GM23338 (cell line): ENCODE results near the gene NRXN2. TPM values are rescaled to one million over a fixed set of nuclear protein-coding genes. Genes with fewer than 3 reads are reported as not detected.

Experiments
- ATAC-seq: fragments of 200-7000 bp; cut with Tn5 transposase; 3 replicates; pipeline ENCODE4 v1.9.1; 2020
- DNase-seq: peaks from one replicate; pipeline ENCODE4 v3.0.0-alpha.2; 2015; ENCODE audit warnings: low spot score
- H2AFZ ChIP-seq: fragments of 200-600 bp; sonication (generic); 2 replicates; pipeline ENCODE4 v1.8.0; 2016; ENCODE audit warnings: antibody characterized with exemption, mild to moderate bottlenecking, moderate library complexity
- H3F3A ChIP-seq: fragments of 200-600 bp; sonication (generic); replicated peaks from 2 replicates; pipeline ENCODE4 v1.8.0; 2017; ENCODE audit warnings: antibody characterized with exemption, mixed run types, low read depth
- H3K27ac ChIP-seq: fragments of 200-600 bp; sonication (generic); 2 replicates; pipeline ENCODE4 v1.6.1; 2016; ENCODE audit warnings: low read depth
- H3K27me3 ChIP-seq: fragments of 200-600 bp; sonication (generic); 2 replicates; pipeline ENCODE4 v1.8.0; 2016; ENCODE audit warnings: mild to moderate bottlenecking, mixed run types, moderate library complexity; ENCODE audit not compliant: insufficient read depth
- H3K36me3 ChIP-seq: fragments of 200-600 bp; sonication (generic); 2 replicates; pipeline ENCODE4 v1.8.0; 2016; ENCODE audit warnings: mild to moderate bottlenecking; ENCODE audit not compliant: insufficient read depth
- H3K4me1 ChIP-seq: fragments of 200-600 bp; sonication (generic); 2 replicates; pipeline ENCODE4 v1.8.0; 2016; ENCODE audit warnings: mild to moderate bottlenecking, moderate library complexity; ENCODE audit not compliant: insufficient read depth
- H3K4me2 ChIP-seq: fragments of 200-600 bp; sonication (generic); 2 replicates; pipeline ENCODE4 v1.7.1; 2017; ENCODE audit warnings: mixed run types
- H3K4me3 ChIP-seq: fragments of 200-600 bp; sonication (generic); 2 replicates; pipeline ENCODE4 v1.6.1; 2016; ENCODE audit warnings: mixed run types
- H3K79me2 ChIP-seq: fragments of 200-600 bp; sonication (generic); replicated peaks from 2 replicates; pipeline ENCODE4 v1.8.0; 2017; ENCODE audit warnings: mild to moderate bottlenecking; ENCODE audit not compliant: insufficient read depth
- H3K9me2 ChIP-seq: fragments of 200-600 bp; sonication (generic); 2 replicates; pipeline ENCODE4 v1.8.0; 2017; ENCODE audit not compliant: insufficient read depth
- H4K20me1 ChIP-seq: fragments of 200-600 bp; sonication (generic); replicated peaks from 2 replicates; pipeline ENCODE4 v1.8.0; 2017; ENCODE audit warnings: mild to moderate bottlenecking; ENCODE audit not compliant: insufficient read depth
- H3K27ac Mint-ChIP-seq: 2 replicates; pipeline ENCODE4 v1.8.0; 2020; ENCODE audit warnings: inconsistent platforms, mild to moderate bottlenecking, moderate library complexity, mixed read lengths
- H3K27me3 Mint-ChIP-seq: 3 replicates; pipeline ENCODE4 v1.8.0; 2022; ENCODE audit warnings: low read depth, mild to moderate bottlenecking, moderate library complexity, mixed read lengths, inconsistent platforms; ENCODE audit not compliant: insufficient read depth, poor library complexity
- H3K36me3 Mint-ChIP-seq: 3 replicates; pipeline ENCODE4 v1.8.0; 2021; ENCODE audit warnings: low read depth, mild to moderate bottlenecking, inconsistent platforms, moderate library complexity, mixed read lengths
- H3K4me1 Mint-ChIP-seq: 3 replicates; pipeline ENCODE4 v1.8.0; 2020; ENCODE audit warnings: mild to moderate bottlenecking, inconsistent platforms, mixed read lengths
- H3K4me3 Mint-ChIP-seq: 3 replicates; pipeline ENCODE4 v1.8.0; 2021; ENCODE audit warnings: moderate library complexity, mild to moderate bottlenecking, inconsistent platforms, mixed read lengths
- H3K9me3 Mint-ChIP-seq: 3 replicates; pipeline ENCODE4 v1.8.0; 2020; ENCODE audit warnings: moderate library complexity, mild to moderate bottlenecking, inconsistent platforms, mixed read lengths
- ETS1 ChIP-seq: IDR thresholded peaks from 2 replicates; pipeline ENCODE4 v1.6.1; 2016; ENCODE audit warnings: antibody characterized with exemption
- EZH2phosphoT487 ChIP-seq: fragments of 200-600 bp; sonication (generic); IDR thresholded peaks from one replicate; pipeline ENCODE4 v1.8.1; 2018; ENCODE audit warnings: antibody characterized with exemption; ENCODE audit not compliant: unreplicated experiment
- JUNB ChIP-seq: IDR thresholded peaks from one replicate; pipeline ENCODE4 v1.6.1; 2016; ENCODE audit warnings: antibody characterized with exemption; ENCODE audit not compliant: unreplicated experiment
- NANOG ChIP-seq: IDR thresholded peaks from 2 replicates; pipeline ENCODE4 v1.6.1; 2016; ENCODE audit warnings: antibody characterized with exemption, borderline replicate concordance
- POLR2AphosphoS5 ChIP-seq: IDR thresholded peaks from 2 replicates; pipeline ENCODE4 v1.6.1; 2016; ENCODE audit warnings: antibody characterized with exemption, low read depth
- REST ChIP-seq: IDR thresholded peaks from one replicate; pipeline ENCODE4 v1.6.1; 2018; ENCODE audit warnings: antibody characterized with exemption; ENCODE audit not compliant: unreplicated experiment
- STAT1 ChIP-seq: IDR thresholded peaks from one replicate; pipeline ENCODE4 v1.6.1; 2016; ENCODE audit warnings: antibody characterized with exemption; ENCODE audit not compliant: unreplicated experiment
- ZNF114 ChIP-seq: fragments of 250-450 bp; sonication (Bioruptor Pico); IDR thresholded peaks from 2 replicates; pipeline ENCODE4 v1.5.0; 2020; ENCODE audit warnings: mild to moderate bottlenecking, moderate library complexity
- polyA plus RNA-seq: library from polyadenylated mRNA; unstranded; fragments of >200 nt; fragmentation: Nextera tagmentation; extraction: Ambion mirVana; gene quantifications from 2 replicates; pipeline ENCODE4 v1.2.1, GENCODE V29; 2016
- total RNA-seq: library from RNA; depleted of rRNA; stranded (reverse); fragments of >200 nt; shearing (Covaris generic); gene quantifications from 2 replicates; pipeline ENCODE4 v1.2.3, GENCODE V29; 2014
- TF ChIP-seq, protein P1 (sequence below), 2 experiments: fragments of 200-600 bp in 1 of 2; sonication (generic) in 1 of 2; conservative IDR thresholded peaks; 2 replicates each; pipeline versions ENCODE4 v1.5.1 to v1.6.1; 2016 to 2017; ENCODE audit warnings: antibody characterized with exemption in 2 of 2, low read depth in 2 of 2, mild to moderate bottlenecking in 2 of 2, moderate library complexity in 1 of 2

Gene NRXN2
- total and polyA plus RNA-seq, 2 experiments from 2014 or later = 3.4 to 17.0 TPM

GRCh38 chr11:64593156-64594105 lies 129.6 kb downstream of the NRXN2 start:
- no peak for DNase-seq
- H3K9me2 ChIP-seq = 0 out of 2 replicates have a peak, but pooled peaks cover 8% of the 10 kb centered on the region
- no peaks in the 10 kb centered on the region for H3K27me3 ChIP-seq
- Mint-ChIP-seq H3K4me3 (no peak overlapping the region), H3K4me1 (no peaks in the 10 kb centered on the region), H3K36me3 (no peaks in the 10 kb centered on the region), H3K27me3 (peaks cover 12% of the 10 kb centered on the region), H3K9me3 (peaks cover 11% of the 10 kb centered on the region), H3K27ac (no peak overlapping the region)
- no peaks in the 10 kb centered on the region for H3K79me2 ChIP-seq
- no peak overlapping the region for H2AFZ ChIP-seq
- no peak overlapping the region for H3K27ac ChIP-seq
- H3K4me1 ChIP-seq = no peaks in the 10 kb centered on the region
- no peak for ATAC-seq
- H3K36me3 ChIP-seq = no peaks in the 10 kb centered on the region
- H3F3A ChIP-seq = no peaks in the 10 kb centered on the region
- TF ChIP-seq ZNF114 (CRISPR knock-in tag) (no peak), EZH2phosphoT487 (no peak), NANOG (no peak), REST (no peak)
- no peak overlapping the region for H3K4me2 ChIP-seq
- H3K4me3 ChIP-seq = no peak overlapping the region
- no peaks in the 10 kb centered on the region for H4K20me1 ChIP-seq

DNA sequence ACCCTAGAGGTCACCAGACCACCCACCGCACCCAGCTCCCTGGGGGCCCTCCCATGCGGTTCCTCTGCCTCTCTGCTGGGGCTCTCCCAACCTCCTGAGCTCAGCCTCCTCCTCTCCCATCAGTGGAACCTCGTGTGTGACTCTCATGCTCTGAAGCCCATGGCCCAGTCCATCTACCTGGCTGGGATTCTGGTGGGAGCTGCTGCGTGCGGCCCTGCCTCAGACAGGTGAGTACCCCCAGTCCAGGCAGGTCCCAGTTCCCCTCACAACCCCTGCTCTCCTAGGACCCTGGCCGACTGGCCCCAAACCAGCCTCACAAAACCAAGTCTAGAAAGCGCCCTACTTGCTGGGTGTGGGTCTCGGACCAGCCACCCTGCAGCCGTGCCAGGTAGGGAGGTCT lies 130.3 kb downstream of the NRXN2 start:
- peaks cover 12% of the 10 kb centered on the region for H3K27me3 Mint-ChIP-seq
- Histone ChIP-seq H3K4me3 (no peak overlapping the region), H3K27ac (no peak overlapping the region), H4K20me1 (no peaks in the 10 kb centered on the region), H3K9me2 (0 out of 2 replicates have a peak, but pooled peaks cover 8% of the 10 kb centered on the region), H3K27me3 (no peaks in the 10 kb centered on the region), H3K4me1 (no peaks in the 10 kb centered on the region), H3K4me2 (no peak overlapping the region), H3K79me2 (no peaks in the 10 kb centered on the region), H2AFZ (no peak overlapping the region), H3F3A (no peaks in the 10 kb centered on the region), H3K36me3 (no peaks in the 10 kb centered on the region)
- ATAC-seq (no peak), DNase-seq (no peak)
- H3K4me3 Mint-ChIP-seq = no peak overlapping the region
- peaks cover 18% of the 10 kb centered on the region for H3K9me3 Mint-ChIP-seq
- no peaks in the 10 kb centered on the region for H3K36me3 Mint-ChIP-seq
- H3K27ac Mint-ChIP-seq = no peak overlapping the region
- no peaks in the 10 kb centered on the region for H3K4me1 Mint-ChIP-seq
- no peak for TF ChIP-seq POLR2AphosphoS5
- no peak for TF ChIP-seq JUNB
- TF ChIP-seq STAT1 = no peak
- no peak for TF ChIP-seq ETS1
- no peak for TF ChIP-seq ZNF114 (CRISPR knock-in tag)
- TF ChIP-seq, protein P1, sequence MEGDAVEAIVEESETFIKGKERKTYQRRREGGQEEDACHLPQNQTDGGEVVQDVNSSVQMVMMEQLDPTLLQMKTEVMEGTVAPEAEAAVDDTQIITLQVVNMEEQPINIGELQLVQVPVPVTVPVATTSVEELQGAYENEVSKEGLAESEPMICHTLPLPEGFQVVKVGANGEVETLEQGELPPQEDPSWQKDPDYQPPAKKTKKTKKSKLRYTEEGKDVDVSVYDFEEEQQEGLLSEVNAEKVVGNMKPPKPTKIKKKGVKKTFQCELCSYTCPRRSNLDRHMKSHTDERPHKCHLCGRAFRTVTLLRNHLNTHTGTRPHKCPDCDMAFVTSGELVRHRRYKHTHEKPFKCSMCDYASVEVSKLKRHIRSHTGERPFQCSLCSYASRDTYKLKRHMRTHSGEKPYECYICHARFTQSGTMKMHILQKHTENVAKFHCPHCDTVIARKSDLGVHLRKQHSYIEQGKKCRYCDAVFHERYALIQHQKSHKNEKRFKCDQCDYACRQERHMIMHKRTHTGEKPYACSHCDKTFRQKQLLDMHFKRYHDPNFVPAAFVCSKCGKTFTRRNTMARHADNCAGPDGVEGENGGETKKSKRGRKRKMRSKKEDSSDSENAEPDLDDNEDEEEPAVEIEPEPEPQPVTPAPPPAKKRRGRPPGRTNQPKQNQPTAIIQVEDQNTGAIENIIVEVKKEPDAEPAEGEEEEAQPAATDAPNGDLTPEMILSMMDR (conservative IDR thresholded peaks at IDR 0.05; ENCODE audit: low read depth in 2 of 2) = no peak
